IMR-90 (cell line): ENCODE measurements around the gene NUP93. TPM values are rescaled to one million over a fixed set of nuclear protein-coding genes. Genes with fewer than 3 reads are reported as not detected.

Source experiments
- ATAC-seq: fragments of 200-7000 bp; cut with Tn5 transposase; 2 replicates; pipeline ENCODE4 v1.9.1; 2020; ENCODE audit warnings: low read depth, mild to moderate bottlenecking, moderate library complexity
- BruUV-seq: library from RNA; stranded (reverse); fragments of 400-500 nt; replicated peaks from 2 replicates; lab custom pipeline; 2021; lab: Mats Ljungman, UMichigan
- CTCF ChIA-PET: fragments of 300-600 bp; formaldehyde crosslinking; extraction: SDS; loops from one replicate; lab custom pipeline; 2021; ENCODE audit warnings: antibody characterized with exemption; lab: Yijun Ruan, JAX
- POLR2A ChIA-PET: fragments of 300-600 bp; sonication (Branson Sonifier 250); formaldehyde crosslinking; loops from one replicate; lab custom pipeline; 2022; ENCODE audit warnings: antibody characterized with exemption; ENCODE audit not compliant: unreplicated experiment; lab: Charles Lee
- DNase-seq: peaks from one replicate; pipeline ENCODE4 v3.0.0; 2013
- H2AFZ ChIP-seq: replicated peaks from 2 replicates; pipeline ENCODE3; 2013; ENCODE audit warnings: low read length, mild to moderate bottlenecking; ENCODE audit not compliant: poor library complexity
- H2AK5ac ChIP-seq: 2 replicates; pipeline ENCODE4 v1.6.1; 2013; ENCODE audit warnings: low read depth, low read length, inconsistent platforms
- H2AK9ac ChIP-seq: replicated peaks from 2 replicates; pipeline ENCODE3; 2013; ENCODE audit warnings: mild to moderate bottlenecking, low read depth, low read length, moderate library complexity; ENCODE audit not compliant: poor library complexity
- H2BK120ac ChIP-seq: 2 replicates; pipeline ENCODE4 v1.6.1; 2013; ENCODE audit warnings: low read depth, low read length, inconsistent platforms
- H2BK15ac ChIP-seq: 3 replicates; pipeline ENCODE4 v1.6.1; 2013; ENCODE audit warnings: low read depth, low read length, inconsistent platforms
- H2BK20ac ChIP-seq: 2 replicates; pipeline ENCODE4 v1.6.1; 2013; ENCODE audit warnings: low read depth, mild to moderate bottlenecking, inconsistent platforms, low read length, moderate library complexity
- H2BK5ac ChIP-seq: 2 replicates; pipeline ENCODE4 v1.6.1; 2013; ENCODE audit warnings: mild to moderate bottlenecking, low read depth, low read length, inconsistent platforms; ENCODE audit not compliant: poor library complexity, severe bottlenecking
- H3K14ac ChIP-seq: replicated peaks from 2 replicates; pipeline ENCODE4 v1.6.1; 2013; ENCODE audit warnings: low read depth, low read length, inconsistent platforms
- H3K18ac ChIP-seq: 2 replicates; pipeline ENCODE4 v1.6.1; 2013; ENCODE audit warnings: low read depth, low read length, control low read depth
- H3K23ac ChIP-seq: 2 replicates; pipeline ENCODE4 v1.6.1; 2013; ENCODE audit warnings: low read depth, low read length, inconsistent platforms
- H3K27ac ChIP-seq: 2 replicates; pipeline ENCODE4 v1.5.1; 2013; ENCODE audit warnings: mild to moderate bottlenecking, control low read depth, low read length; ENCODE audit not compliant: insufficient read depth
- H3K27me3 ChIP-seq: 2 replicates; pipeline ENCODE4 v1.6.1; 2013; ENCODE audit warnings: low read length; ENCODE audit not compliant: control insufficient read depth, insufficient read depth
- H3K36me3 ChIP-seq: 2 replicates; pipeline ENCODE4 v1.6.1; 2013; ENCODE audit warnings: low read length, mixed read lengths; ENCODE audit not compliant: control insufficient read depth, insufficient read depth
- H3K4ac ChIP-seq: 2 replicates; pipeline ENCODE4 v1.6.1; 2013; ENCODE audit warnings: low read depth, low read length, inconsistent platforms
- H3K4me1 ChIP-seq: 2 replicates; pipeline ENCODE4 v1.6.1; 2013; ENCODE audit warnings: low read length, mixed read lengths; ENCODE audit not compliant: control insufficient read depth, insufficient read depth
- H3K4me2 ChIP-seq: 2 replicates; pipeline ENCODE4 v1.6.1; 2013; ENCODE audit warnings: low read depth, mild to moderate bottlenecking, control low read depth, low read length, moderate library complexity
- H3K4me3 ChIP-seq: 2 replicates; pipeline ENCODE4 v1.5.1; 2013; ENCODE audit warnings: low read depth, mild to moderate bottlenecking, control low read depth, low read length, moderate library complexity; ENCODE audit not compliant: insufficient read depth
- H3K56ac ChIP-seq: 2 replicates; pipeline ENCODE4 v1.6.1; 2013; ENCODE audit warnings: low read length, inconsistent platforms; ENCODE audit not compliant: insufficient read depth; ENCODE audit errors: extremely low read depth
- H3K79me1 ChIP-seq, 2 experiments: 2 replicates each; pipeline ENCODE4 v1.6.1; 2013; ENCODE audit warnings: low read length in 2 of 2, inconsistent platforms in 1 of 2, low read depth in 1 of 2
- H3K9ac ChIP-seq: 2 replicates; pipeline ENCODE4 v1.6.1; 2013; ENCODE audit warnings: low read depth, low read length, control low read depth
- H3K9me1 ChIP-seq: 2 replicates; pipeline ENCODE4 v1.6.1; 2013; ENCODE audit warnings: low read length, inconsistent platforms; ENCODE audit not compliant: insufficient read depth
- H3K9me3 ChIP-seq: 2 replicates; pipeline ENCODE4 v1.6.1; 2013; ENCODE audit warnings: low read length; ENCODE audit not compliant: control insufficient read depth, insufficient read depth
- H4K20me1 ChIP-seq: 2 replicates; pipeline ENCODE4 v1.6.1; 2013; ENCODE audit warnings: low read length, inconsistent platforms; ENCODE audit not compliant: insufficient read depth
- H4K5ac ChIP-seq: 2 replicates; pipeline ENCODE4 v1.6.1; 2013; ENCODE audit warnings: mild to moderate bottlenecking, low read depth, low read length, control low read depth
- H4K8ac ChIP-seq, 2 experiments: 2 replicates each; pipeline ENCODE4 v1.6.1; 2013; ENCODE audit warnings: low read depth in 2 of 2, low read length in 2 of 2, control low read depth in 1 of 2, inconsistent platforms in 1 of 2
- H4K91ac ChIP-seq: 2 replicates; pipeline ENCODE4 v1.6.1; 2013; ENCODE audit warnings: low read depth, low read length, inconsistent platforms; ENCODE audit not compliant: insufficient read depth
- BHLHE40 ChIP-seq: fragments of 150-350 bp; IDR thresholded peaks from 2 replicates; pipeline ENCODE4 v1.6.1; 2016; ENCODE audit warnings: mild to moderate bottlenecking, low read depth, low read length
- CEBPB ChIP-seq: IDR thresholded peaks from 2 replicates; pipeline ENCODE4 v1.6.1; 2012; ENCODE audit warnings: low read depth, low read length, improper control_type of control experiment
- CHD1 ChIP-seq: IDR thresholded peaks from 2 replicates; pipeline ENCODE4 v1.6.1; 2012; ENCODE audit warnings: low read depth, low read length, improper control_type of control experiment
- FOS ChIP-seq: fragments of 150-350 bp; IDR thresholded peaks from 2 replicates; pipeline ENCODE4 v1.6.1; 2016; ENCODE audit warnings: low read depth, low read length
- MAFK ChIP-seq: IDR thresholded peaks from 2 replicates; pipeline ENCODE4 v1.6.1; 2012; ENCODE audit warnings: low read depth, low read length, improper control_type of control experiment
- MAZ ChIP-seq: IDR thresholded peaks from 2 replicates; pipeline ENCODE4 v1.6.1; 2012; ENCODE audit warnings: low read depth, mild to moderate bottlenecking, low read length, improper control_type of control experiment, moderate library complexity, borderline replicate concordance
- MXI1 ChIP-seq: IDR thresholded peaks from 2 replicates; pipeline ENCODE4 v1.6.1; 2012; ENCODE audit warnings: low read depth, mild to moderate bottlenecking, low read length, moderate library complexity, borderline replicate concordance
- NFE2L2 ChIP-seq: fragments of 150-350 bp; IDR thresholded peaks from 2 replicates; pipeline ENCODE4 v1.6.1; 2016; ENCODE audit warnings: low read depth, mild to moderate bottlenecking, low read length
- POLR2A ChIP-seq: IDR thresholded peaks from 2 replicates; pipeline ENCODE4 v1.6.1; 2012; ENCODE audit warnings: mild to moderate bottlenecking, low read depth, low read length
- RAD21 ChIP-seq: IDR thresholded peaks from 2 replicates; pipeline ENCODE4 v1.6.1; 2012; ENCODE audit warnings: low read length, improper control_type of control experiment
- RCOR1 ChIP-seq: IDR thresholded peaks from 2 replicates; pipeline ENCODE4 v1.6.1; 2012; ENCODE audit warnings: mild to moderate bottlenecking, low read length, improper control_type of control experiment; ENCODE audit not compliant: insufficient replicate concordance
- RFX5 ChIP-seq: IDR thresholded peaks from 2 replicates; pipeline ENCODE4 v1.8.0; 2012; ENCODE audit warnings: low read depth, mild to moderate bottlenecking, low read length, moderate library complexity
- SMC3 ChIP-seq: fragments of 150-350 bp; IDR thresholded peaks from 2 replicates; pipeline ENCODE4 v1.6.1; 2016; ENCODE audit warnings: low read depth, mild to moderate bottlenecking, antibody characterized with exemption, low read length, moderate library complexity
- WGBS, 2 experiments: methylation state at CpG; one replicate each; pipeline versions ENCODE4 v1.1.5 to v1.1.7; 2013; ENCODE audit warnings: missing lambda C conversion rate in 2 of 2; ENCODE audit not compliant: insufficient read length in 1 of 2; ENCODE audit errors: extremely low coverage in 2 of 2; 5-methylcytosine and 5-hydroxymethylcytosine counted together
- dilution Hi-C: fragments of 300-500 bp; cut with HindIII; formaldehyde crosslinking; loops from one replicate; pipeline ENCODE4 v1.14.3; 2018; ENCODE audit warnings: low sequenced_read_pairs; ENCODE audit not compliant: unreplicated experiment
- in situ Hi-C: fragments of 300-500 bp; cut with MboI; formaldehyde crosslinking; loops from 3 replicates; pipeline ENCODE4 v1.14.3; 2019; ENCODE audit warnings: low sequenced_read_pairs, inconsistent platforms, mixed read lengths
- intact Hi-C: fragments of 100-400 bp; cut with micrococcal nuclease; formaldehyde crosslinking; loops from 2 replicates; pipeline ENCODE4 v1.10.0; 2022
- polyA plus RNA-seq, 3 experiments: library from polyadenylated mRNA; depleted of rRNA; stranded (reverse); fragments of >200 nt; gene quantifications; 2 replicates each; pipeline ENCODE4 v1.2.3, GENCODE V29; 2012; ENCODE audit warnings: low replicate concordance in 1 of 3
- total RNA-seq: library from RNA; depleted of rRNA; stranded (reverse); fragments of >200 nt; gene quantifications from 2 replicates; pipeline ENCODE4 v1.2.3, GENCODE V29; 2012
- TF ChIP-seq, protein P1 (sequence below): conservative IDR thresholded peaks from 2 replicates; pipeline ENCODE4 v1.5.1; 2012; ENCODE audit warnings: mild to moderate bottlenecking, low read depth, low read length, improper control_type of control experiment
- TF ChIP-seq, protein P2 (sequence below): fragments of 150-350 bp; IDR thresholded peaks from 2 replicates; pipeline ENCODE4 v1.6.1; 2016; ENCODE audit warnings: low read depth, mild to moderate bottlenecking, low read length, moderate library complexity, borderline replicate concordance
- TF ChIP-seq, protein P3 (sequence below): fragments of 150-350 bp; IDR thresholded peaks from 2 replicates; pipeline ENCODE4 v1.6.1; 2017; ENCODE audit warnings: mild to moderate bottlenecking, antibody characterized with exemption, low read length, low read depth

NUP93 gene
- total and polyA plus RNA-seq, 2 of the 4 experiments (the other 2 are of a cell fraction): 54.6 to 72.6 TPM

DNA sequence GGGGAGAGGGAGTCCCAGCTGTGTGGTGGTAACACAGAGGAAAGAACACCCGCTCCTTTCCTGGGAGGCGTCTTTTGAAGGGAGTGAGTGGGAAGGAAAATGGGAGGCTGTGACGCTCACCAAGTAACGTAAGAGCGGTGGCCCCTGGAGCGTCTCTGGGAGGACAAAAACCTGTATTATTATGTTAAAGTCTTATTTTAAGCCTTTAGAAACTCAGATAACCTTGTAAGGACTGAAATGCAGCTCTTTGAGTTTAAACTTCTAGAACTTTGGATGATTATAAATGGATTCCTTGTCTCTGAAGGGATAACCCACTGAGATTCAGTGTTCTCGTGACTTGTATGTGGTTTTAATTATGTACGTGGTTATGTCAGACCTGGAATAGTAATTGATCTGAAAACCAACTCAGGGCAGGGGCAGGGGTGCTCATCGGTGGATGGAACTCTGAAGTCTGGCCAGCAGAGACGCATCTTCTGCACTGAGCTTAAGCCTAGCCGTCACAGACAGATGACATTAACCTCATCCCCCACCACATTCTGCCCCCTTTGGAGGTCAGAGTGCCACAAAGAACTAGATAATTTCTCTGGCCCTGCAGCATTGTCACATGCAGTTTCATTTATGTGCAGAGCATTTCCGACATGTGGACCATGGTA lies 93.3 kb downstream of the NUP93 start:
- WGBS, 2 experiments: 93% methylated on average over 3 of the region's 12 CpGs; no CpG with 5 or more reads in 1 of the 2 experiments
- Histone ChIP-seq H4K20me1 (no peaks in the 10 kb centered on the region), H3K4me2 (no peak overlapping the region), H3K23ac (no peak overlapping the region), H3K14ac (no peak overlapping the region), H3K27ac (no peak overlapping the region), H3K79me1 (0 out of 4 replicates have a peak, but pooled peaks cover 0 to under 1% of the 10 kb centered on the region in 2 experiments), H2BK5ac (no peak overlapping the region), H3K18ac (no peak overlapping the region), H3K4me1 (no peaks in the 10 kb centered on the region), H2BK20ac (no peak overlapping the region), H2AFZ (no peak overlapping the region), H3K9me3 (no peaks in the 10 kb centered on the region), H3K56ac (no peak overlapping the region), H3K9ac (no peak overlapping the region), H3K9me1 (no peaks in the 10 kb centered on the region), H2AK9ac (no peak overlapping the region), H3K36me3 (peaks cover 23% of the 10 kb centered on the region), H3K4ac (no peak overlapping the region), H3K4me3 (no peak overlapping the region), H4K91ac (no peak overlapping the region), H3K27me3 (no peaks in the 10 kb centered on the region), H4K8ac (no peak overlapping the region), H2AK5ac (no peak overlapping the region), H2BK120ac (no peak overlapping the region), H4K5ac (no peak overlapping the region), H2BK15ac (no peak overlapping the region)
- BruUV-seq: no TSS peak
- dilution Hi-C loops (no loop called here), intact Hi-C loops (no loop called here), in situ Hi-C loops (no loop called here)
- TF ChIP-seq MAZ (no peak), NFE2L2 (no peak), RAD21 (no peak), CEBPB (no peak), SMC3 (no peak), FOS (no peak), RCOR1 (no peak), BHLHE40 (no peak), MAFK (no peak), POLR2A (no peak), CHD1 (no peak), RFX5 (no peak), MXI1 (no peak)
- TF ChIP-seq, protein P1, sequence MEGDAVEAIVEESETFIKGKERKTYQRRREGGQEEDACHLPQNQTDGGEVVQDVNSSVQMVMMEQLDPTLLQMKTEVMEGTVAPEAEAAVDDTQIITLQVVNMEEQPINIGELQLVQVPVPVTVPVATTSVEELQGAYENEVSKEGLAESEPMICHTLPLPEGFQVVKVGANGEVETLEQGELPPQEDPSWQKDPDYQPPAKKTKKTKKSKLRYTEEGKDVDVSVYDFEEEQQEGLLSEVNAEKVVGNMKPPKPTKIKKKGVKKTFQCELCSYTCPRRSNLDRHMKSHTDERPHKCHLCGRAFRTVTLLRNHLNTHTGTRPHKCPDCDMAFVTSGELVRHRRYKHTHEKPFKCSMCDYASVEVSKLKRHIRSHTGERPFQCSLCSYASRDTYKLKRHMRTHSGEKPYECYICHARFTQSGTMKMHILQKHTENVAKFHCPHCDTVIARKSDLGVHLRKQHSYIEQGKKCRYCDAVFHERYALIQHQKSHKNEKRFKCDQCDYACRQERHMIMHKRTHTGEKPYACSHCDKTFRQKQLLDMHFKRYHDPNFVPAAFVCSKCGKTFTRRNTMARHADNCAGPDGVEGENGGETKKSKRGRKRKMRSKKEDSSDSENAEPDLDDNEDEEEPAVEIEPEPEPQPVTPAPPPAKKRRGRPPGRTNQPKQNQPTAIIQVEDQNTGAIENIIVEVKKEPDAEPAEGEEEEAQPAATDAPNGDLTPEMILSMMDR: no peak
- TF ChIP-seq, protein P2, sequence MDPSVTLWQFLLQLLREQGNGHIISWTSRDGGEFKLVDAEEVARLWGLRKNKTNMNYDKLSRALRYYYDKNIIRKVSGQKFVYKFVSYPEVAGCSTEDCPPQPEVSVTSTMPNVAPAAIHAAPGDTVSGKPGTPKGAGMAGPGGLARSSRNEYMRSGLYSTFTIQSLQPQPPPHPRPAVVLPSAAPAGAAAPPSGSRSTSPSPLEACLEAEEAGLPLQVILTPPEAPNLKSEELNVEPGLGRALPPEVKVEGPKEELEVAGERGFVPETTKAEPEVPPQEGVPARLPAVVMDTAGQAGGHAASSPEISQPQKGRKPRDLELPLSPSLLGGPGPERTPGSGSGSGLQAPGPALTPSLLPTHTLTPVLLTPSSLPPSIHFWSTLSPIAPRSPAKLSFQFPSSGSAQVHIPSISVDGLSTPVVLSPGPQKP: no peak
- TF ChIP-seq, protein P3, sequence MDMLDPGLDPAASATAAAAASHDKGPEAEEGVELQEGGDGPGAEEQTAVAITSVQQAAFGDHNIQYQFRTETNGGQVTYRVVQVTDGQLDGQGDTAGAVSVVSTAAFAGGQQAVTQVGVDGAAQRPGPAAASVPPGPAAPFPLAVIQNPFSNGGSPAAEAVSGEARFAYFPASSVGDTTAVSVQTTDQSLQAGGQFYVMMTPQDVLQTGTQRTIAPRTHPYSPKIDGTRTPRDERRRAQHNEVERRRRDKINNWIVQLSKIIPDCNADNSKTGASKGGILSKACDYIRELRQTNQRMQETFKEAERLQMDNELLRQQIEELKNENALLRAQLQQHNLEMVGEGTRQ: no peak
- POLR2A ChIA-PET: interaction anchor here (0.7 kb wide), 1 partner anchor 10 kb away, joined by 3 read pairs; no protein-coding TSS in a partner anchor
- ATAC-seq (no peak), DNase-seq (no peak)
- CTCF ChIA-PET: no interaction called here
